GM23248 (cell line): ENCODE results near the gene ADPRHL1.

Source experiments
- EZH2 ChIP-seq: fragments of 200-600 bp; sonication (generic); IDR thresholded peaks from 2 replicates; pipeline ENCODE4 v1.6.1; 2018; ENCODE audit warnings: antibody characterized with exemption, mild to moderate bottlenecking; ENCODE audit not compliant: insufficient read depth, poor library complexity, severe bottlenecking
- EZH2phosphoT487 ChIP-seq: fragments of 200-600 bp; sonication (generic); IDR thresholded peaks from 2 replicates; pipeline ENCODE4 v1.6.1; 2018; ENCODE audit warnings: antibody characterized with exemption, moderate library complexity, mild to moderate bottlenecking, low read depth; ENCODE audit not compliant: insufficient read depth

- TF ChIP-seq EZH2 (no peak), EZH2phosphoT487 (no peak)
Measured at GRCh38 chr13:113417836-113418721, 35.2 kb downstream of the ADPRHL1 start.
